AG04449 (cell line): ENCODE measurements around the gene LCE1A.

Source experiments
- CTCF ChIA-PET: fragments of 350-600 bp; formaldehyde crosslinking; extraction: SDS; loops from one replicate; lab custom pipeline; 2021; ENCODE audit warnings: antibody characterized with exemption; lab: Yijun Ruan, JAX
- POLR2A ChIA-PET: fragments of 400-600, 350-600 bp; formaldehyde crosslinking; extraction: SDS; loops from one replicate; lab custom pipeline; 2020; ENCODE audit warnings: antibody characterized with exemption, inconsistent platforms; lab: Yijun Ruan, JAX
- DNase-seq: peaks from one replicate; pipeline ENCODE4 v3.0.0-alpha.2; 2010; ENCODE audit warnings: low read depth, low spot score
- H3K4me3 ChIP-seq: 2 replicates; pipeline ENCODE4 v1.5.1; 2011; ENCODE audit warnings: low read depth, mild to moderate bottlenecking, control low read depth, low read length
- TF ChIP-seq, protein P1 (sequence below): IDR thresholded peaks from one replicate; pipeline ENCODE4 v1.5.1; 2011; ENCODE audit warnings: mild to moderate bottlenecking, moderate library complexity, low read length, control low read depth, inconsistent platforms; ENCODE audit not compliant: insufficient read depth; ENCODE audit errors: missing control alignments

The LCE1A gene

DNA sequence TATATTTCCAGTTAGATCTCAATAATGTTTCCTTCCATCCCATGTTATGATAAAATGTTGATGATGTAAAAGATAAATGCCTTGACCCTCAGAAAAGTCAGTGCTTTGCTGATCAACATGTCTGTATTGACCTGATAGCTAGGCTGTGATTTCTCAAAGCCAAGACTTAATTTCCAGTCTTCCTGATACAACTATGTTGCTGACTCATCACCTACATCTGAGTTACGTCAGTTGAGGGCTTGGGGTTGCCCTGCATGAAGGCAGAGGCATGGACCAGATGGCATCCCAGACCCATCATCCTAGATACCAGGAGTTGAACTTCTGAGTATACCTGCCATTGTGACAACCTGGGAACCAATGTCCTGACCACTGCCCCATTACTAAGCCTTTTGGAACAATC is 25.9 kb upstream of the LCE1A start:
- no peak overlapping the region for H3K4me3 ChIP-seq
- CTCF ChIA-PET = no interaction called here
- no peak for DNase-seq
- POLR2A ChIA-PET = no interaction called here
- TF ChIP-seq, protein P1, sequence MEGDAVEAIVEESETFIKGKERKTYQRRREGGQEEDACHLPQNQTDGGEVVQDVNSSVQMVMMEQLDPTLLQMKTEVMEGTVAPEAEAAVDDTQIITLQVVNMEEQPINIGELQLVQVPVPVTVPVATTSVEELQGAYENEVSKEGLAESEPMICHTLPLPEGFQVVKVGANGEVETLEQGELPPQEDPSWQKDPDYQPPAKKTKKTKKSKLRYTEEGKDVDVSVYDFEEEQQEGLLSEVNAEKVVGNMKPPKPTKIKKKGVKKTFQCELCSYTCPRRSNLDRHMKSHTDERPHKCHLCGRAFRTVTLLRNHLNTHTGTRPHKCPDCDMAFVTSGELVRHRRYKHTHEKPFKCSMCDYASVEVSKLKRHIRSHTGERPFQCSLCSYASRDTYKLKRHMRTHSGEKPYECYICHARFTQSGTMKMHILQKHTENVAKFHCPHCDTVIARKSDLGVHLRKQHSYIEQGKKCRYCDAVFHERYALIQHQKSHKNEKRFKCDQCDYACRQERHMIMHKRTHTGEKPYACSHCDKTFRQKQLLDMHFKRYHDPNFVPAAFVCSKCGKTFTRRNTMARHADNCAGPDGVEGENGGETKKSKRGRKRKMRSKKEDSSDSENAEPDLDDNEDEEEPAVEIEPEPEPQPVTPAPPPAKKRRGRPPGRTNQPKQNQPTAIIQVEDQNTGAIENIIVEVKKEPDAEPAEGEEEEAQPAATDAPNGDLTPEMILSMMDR = no peak

DNA sequence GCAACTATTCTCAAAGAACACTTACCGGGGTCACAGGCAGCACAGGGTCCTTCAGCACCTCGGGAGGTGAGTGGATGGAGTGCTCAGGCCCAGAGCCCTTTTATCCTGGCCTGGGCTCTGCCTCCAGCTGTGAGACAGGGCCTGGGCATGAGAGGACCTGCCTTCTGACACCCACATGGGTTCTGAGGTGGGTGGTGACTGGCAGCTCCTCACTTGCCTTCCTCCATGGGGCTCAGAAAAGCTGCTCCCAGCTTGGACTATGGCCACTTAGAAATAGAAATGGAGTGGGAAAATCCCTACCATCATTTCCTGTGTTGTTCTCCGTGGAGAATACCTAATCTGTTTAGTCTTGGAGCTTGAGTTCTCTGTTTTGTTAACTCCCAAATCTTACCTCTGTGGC is 20.7 kb upstream of the LCE1A start, which contains the start of gene LCE1C:
TSS of gene LCE1C (minus strand) at position 76 of the 400 bp plus-strand sequence. CDS start 1,173 bp downstream, outside the sequence.
- DNase-seq = no peak
- TF ChIP-seq, protein P1 = no peak
- no peak within 1 kb of the TSS for H3K4me3 ChIP-seq
- POLR2A ChIA-PET = no interaction called here
- CTCF ChIA-PET = interaction anchor here (0.7 kb wide), 1 partner anchor 17 kb away, joined by 3 read pairs; no protein-coding TSS in a partner anchor

DNA sequence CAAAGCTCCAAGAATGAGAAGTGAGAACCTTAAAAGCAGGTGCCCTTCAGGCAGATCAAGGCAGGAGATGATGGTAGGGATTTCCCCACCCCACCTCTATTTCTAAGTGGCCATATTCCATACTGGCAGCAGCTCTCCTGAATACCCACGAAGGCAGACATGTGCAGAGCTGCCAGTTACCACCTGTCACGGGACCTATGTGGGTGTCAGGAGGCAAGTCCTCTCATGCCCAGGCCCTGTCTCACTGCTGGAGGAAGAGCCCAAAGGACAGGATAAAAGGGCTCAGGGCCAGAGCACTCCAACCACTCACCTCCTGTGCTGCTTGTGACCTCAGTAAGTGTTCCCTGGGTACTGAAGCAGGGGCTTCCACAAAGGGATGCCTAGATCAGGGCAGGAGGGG is 16.2 kb upstream of the LCE1A start:
- no peak overlapping the region for H3K4me3 ChIP-seq
- ChIA-PET CTCF (no interaction called here), POLR2A (no interaction called here)
- TF ChIP-seq, protein P1 = no peak
- DNase-seq = no peak

DNA sequence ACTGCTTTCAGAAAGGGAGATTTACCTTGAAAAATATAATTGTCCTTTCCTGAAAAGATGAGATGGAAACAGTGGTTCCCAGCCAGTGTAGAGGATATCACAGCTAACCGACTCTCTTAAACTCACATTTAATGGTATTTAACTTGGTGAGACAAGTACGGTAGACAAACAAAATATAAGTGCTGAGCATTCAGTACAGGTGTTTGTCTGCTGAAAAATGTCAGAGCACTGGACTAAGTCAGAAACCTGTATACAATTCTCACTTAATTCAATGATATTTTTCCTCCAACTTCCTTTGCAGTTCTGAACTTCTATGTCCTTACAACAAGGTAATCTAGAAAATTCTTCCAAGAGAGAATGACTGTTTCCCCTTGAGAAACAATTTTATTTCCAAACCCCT is 15.6 kb upstream of the LCE1A start, which contains the start of gene LCE1B:
TSS of gene LCE1B (plus strand) at position 301 of the 400 bp plus-strand sequence. CDS start 476 bp downstream, outside the sequence.
- DNase-seq = no peak
- POLR2A ChIA-PET = no interaction called here
- H3K4me3 ChIP-seq = no peak within 1 kb of the TSS
- TF ChIP-seq, protein P1 = no peak
- CTCF ChIA-PET = no interaction called here

DNA sequence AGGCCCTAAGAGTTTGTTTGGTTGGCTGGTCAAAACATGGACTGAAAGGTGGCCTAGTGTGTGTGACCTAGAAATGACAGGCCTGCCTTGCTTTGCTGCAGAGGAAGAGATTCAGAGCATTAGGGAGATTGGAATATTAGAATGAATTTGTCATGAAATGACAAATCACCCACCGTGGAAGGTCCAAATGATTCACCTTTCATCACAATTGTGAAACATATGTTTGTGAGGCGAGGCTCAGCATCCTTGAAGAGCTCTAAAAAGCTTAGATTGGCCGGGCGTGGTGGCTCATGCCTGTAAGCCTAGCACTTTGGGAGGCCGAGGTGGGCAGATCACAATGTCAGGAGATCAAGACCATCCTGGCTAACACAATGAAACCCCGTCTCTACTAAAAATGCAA is 10.0 kb upstream of the LCE1A start:
- TF ChIP-seq, protein P1 = no peak
- no peak for DNase-seq
- POLR2A ChIA-PET = no interaction called here
- CTCF ChIA-PET = no interaction called here
- H3K4me3 ChIP-seq = no peak overlapping the region

DNA sequence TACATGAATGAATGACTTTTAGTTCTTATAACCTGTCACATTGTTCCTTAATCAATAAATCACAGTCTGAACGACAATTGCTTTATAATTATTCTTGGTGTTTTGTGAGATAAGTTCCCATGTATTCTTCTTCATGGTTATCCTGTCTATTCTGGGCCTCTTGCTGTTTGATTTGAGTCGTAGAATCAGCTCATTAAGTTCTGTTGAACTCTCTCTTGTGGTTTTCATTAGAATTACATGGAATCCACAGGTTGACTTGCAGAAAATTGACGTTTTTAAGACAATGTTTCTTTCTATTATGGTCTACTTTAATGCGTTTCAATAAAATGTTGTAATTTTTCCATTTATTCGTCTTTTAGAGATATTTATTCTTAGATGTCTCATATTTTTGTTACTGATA is 4.0 kb upstream of the LCE1A start:
- H3K4me3 ChIP-seq = no peak overlapping the region
- POLR2A ChIA-PET = no interaction called here
- TF ChIP-seq, protein P1 = no peak
- CTCF ChIA-PET = interaction anchor here (0.7 kb wide), 1 partner anchor 16 kb away, joined by 3 read pairs; no protein-coding TSS in a partner anchor
- no peak for DNase-seq
